ENCODE measurements around the gene FHL2.

Gene FHL2

DNA sequence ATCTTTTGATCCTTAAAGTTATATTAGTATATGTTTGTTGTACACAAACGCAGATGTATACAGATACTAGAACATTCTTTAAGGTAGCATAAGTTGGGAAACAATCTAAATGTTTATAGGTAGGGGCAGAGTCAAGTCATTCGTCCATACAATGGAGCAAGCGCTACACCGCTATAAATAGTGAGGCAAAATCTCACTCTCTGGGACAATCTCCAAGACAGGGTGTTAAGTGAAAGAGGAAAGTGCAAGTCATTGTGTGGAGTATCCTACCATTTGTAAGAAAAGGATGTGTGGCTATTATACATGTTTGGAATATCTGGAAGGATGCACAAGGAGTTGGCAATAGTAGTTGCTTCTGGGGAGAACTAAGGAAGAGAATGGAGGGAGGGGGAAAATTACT lies 16.2 kb upstream of the FHL2 start:
- Histone ChIP-seq H3K27ac (no peak overlapping the region), H3K4me3 (no peak overlapping the region), H3K9ac (ENCODE audit: insufficient read length) (no peak overlapping the region), H3K9me3 (ENCODE audit: low read depth, low read length) (no peaks in the 10 kb centered on the region), H3K36me3 (ENCODE audit: insufficient read depth, low read length) (no peaks in the 10 kb centered on the region)
- DNase-seq (ENCODE audit: low read depth, low spot score): no peak
- TF ChIP-seq FOXP2 (optimal IDR thresholded peaks at IDR 0.05; ENCODE audit: control extremely low read depth, extremely low read length, insufficient read depth) (no peak), POLR2AphosphoS5 (IDR thresholded peaks at IDR 0.05; ENCODE audit: borderline replicate concordance, low read depth, low read length) (no peak), EZH2 (IDR thresholded peaks at IDR 0.05) (no peak)

DNA sequence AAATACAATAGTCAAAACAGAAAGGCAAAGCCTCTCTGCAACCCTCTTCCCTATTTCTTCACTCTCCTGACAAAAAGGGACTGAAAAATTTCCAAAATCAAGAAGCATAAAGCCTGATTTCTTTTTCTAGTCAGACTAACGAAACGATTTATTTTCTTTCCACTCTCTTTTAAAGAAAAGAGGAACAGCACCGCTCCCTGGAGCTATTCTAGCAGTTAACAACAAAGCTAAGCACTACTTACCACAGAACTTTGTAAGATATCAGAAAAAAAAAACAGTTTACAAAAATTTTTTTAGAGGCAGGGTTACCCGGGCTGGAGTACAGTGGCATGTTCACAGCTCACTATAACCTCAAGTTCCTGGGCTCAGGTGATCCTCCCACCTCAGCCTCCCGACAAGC lies 14.4 kb upstream of the FHL2 start:
- H3K27ac ChIP-seq: no peak overlapping the region
- H3K36me3 ChIP-seq (ENCODE audit: insufficient read depth, low read length): no peaks in the 10 kb centered on the region
- TF ChIP-seq POLR2AphosphoS5 (IDR thresholded peaks at IDR 0.05; ENCODE audit: borderline replicate concordance, low read depth, low read length) (no peak), EZH2 (IDR thresholded peaks at IDR 0.05) (no peak), FOXP2 (optimal IDR thresholded peaks at IDR 0.05; ENCODE audit: control extremely low read depth, extremely low read length, insufficient read depth) (no peak)
- H3K9ac ChIP-seq (ENCODE audit: insufficient read length): no peak overlapping the region
- H3K9me3 ChIP-seq (ENCODE audit: low read depth, low read length): no peaks in the 10 kb centered on the region
- no peak for DNase-seq (ENCODE audit: low read depth, low spot score)
- H3K4me3 ChIP-seq: no peak overlapping the region

DNA sequence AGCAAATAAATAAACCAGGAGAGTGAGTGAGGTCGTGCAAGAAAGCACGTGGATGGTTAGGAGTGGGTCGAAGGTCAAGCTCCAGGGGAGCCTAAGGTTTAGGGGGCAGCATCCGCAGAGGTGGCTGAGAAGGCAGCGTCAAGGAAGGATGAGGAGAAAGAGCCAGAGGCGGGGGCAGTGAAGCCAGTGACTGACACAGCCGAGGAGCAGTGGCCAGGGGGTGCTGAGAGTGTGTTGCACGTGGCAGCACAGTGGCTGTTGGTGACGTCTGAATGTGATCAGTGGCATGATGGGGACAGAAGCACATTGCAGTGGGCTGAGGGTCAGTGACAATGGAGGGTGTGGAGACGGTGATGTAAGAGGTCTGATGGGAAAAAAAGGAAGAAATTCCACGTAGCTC lies 13.7 kb upstream of the FHL2 start:
- H3K27ac ChIP-seq: no peak overlapping the region
- no peak overlapping the region for H3K9ac ChIP-seq (ENCODE audit: insufficient read length)
- no peak overlapping the region for H3K4me3 ChIP-seq
- no peaks in the 10 kb centered on the region for H3K36me3 ChIP-seq (ENCODE audit: insufficient read depth, low read length)
- TF ChIP-seq FOXP2 (optimal IDR thresholded peaks at IDR 0.05; ENCODE audit: control extremely low read depth, extremely low read length, insufficient read depth) (no peak), POLR2AphosphoS5 (IDR thresholded peaks at IDR 0.05; ENCODE audit: borderline replicate concordance, low read depth, low read length) (no peak), EZH2 (IDR thresholded peaks at IDR 0.05) (no peak)
- DNase-seq (ENCODE audit: low read depth, low spot score): no peak
- no peaks in the 10 kb centered on the region for H3K9me3 ChIP-seq (ENCODE audit: low read depth, low read length)

DNA sequence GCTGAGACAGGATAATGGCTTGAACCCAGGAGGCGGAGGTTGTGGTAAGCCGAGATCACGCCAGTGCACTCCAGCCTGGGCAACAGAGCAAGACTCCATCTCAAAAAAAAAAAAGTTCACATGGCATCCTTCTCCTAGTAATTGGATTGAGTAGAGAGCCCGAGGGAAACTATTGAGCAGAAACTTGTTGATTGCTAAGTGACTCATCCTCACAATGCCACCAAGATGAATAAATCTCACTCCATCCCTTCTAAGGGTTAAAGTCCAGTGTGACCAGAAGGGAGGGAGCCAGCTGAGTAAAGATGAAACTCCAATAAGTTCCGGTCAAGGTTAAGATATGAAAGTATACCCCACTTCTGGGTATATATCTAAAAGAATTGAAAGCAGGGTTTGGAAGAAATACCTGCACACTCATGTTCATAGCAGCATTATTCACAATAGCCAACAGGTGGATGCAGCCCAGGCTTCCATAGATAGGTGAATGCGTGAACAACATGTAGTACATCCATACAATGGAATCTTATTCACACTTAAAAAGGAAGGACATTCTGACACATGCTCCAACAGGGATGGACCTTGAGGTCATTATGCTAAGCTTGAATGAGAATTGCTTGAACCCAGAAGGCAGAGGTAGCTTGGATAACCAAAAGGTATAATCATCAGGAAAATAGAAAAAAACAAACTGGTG lies 13.0 kb upstream of the FHL2 start:
- Histone ChIP-seq H3K36me3 (ENCODE audit: insufficient read depth, low read length) (no peaks in the 10 kb centered on the region), H3K4me3 (no peak overlapping the region), H3K27ac (no peak overlapping the region), H3K9ac (ENCODE audit: insufficient read length) (no peak overlapping the region), H3K9me3 (ENCODE audit: low read depth, low read length) (no peaks in the 10 kb centered on the region)
- TF ChIP-seq POLR2AphosphoS5 (IDR thresholded peaks at IDR 0.05; ENCODE audit: borderline replicate concordance, low read depth, low read length) (no peak), EZH2 (IDR thresholded peaks at IDR 0.05) (no peak), FOXP2 (optimal IDR thresholded peaks at IDR 0.05; ENCODE audit: control extremely low read depth, extremely low read length, insufficient read depth) (no peak)
- DNase-seq (ENCODE audit: low read depth, low spot score): no peak

DNA sequence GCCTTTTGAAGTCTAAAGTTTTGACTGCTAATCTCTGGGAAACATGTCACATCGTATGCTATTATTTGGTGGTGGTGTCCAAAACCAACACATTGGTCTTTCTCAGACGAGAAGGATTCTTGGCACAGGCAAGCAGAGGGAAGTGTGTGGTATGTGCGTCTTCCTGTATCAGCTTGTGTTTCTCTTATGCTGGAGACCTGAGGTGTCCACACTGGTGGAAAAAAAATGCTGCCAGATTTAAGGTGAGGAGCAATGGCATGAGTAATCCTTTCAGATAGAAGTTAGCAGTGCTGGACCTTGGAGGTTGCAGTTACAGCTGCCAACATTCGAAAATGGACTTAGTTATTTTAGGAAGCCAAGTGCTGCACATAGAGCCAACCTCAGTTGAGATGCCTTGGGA lies 11.7 kb upstream of the FHL2 start:
- TF ChIP-seq EZH2 (IDR thresholded peaks at IDR 0.05): no peak
- TF ChIP-seq POLR2AphosphoS5 (IDR thresholded peaks at IDR 0.05; ENCODE audit: borderline replicate concordance, low read depth, low read length): no peak
- no peak for TF ChIP-seq FOXP2 (optimal IDR thresholded peaks at IDR 0.05; ENCODE audit: control extremely low read depth, extremely low read length, insufficient read depth)
- H3K27ac ChIP-seq: no peak overlapping the region
- H3K4me3 ChIP-seq: no peak overlapping the region
- no peak overlapping the region for H3K9ac ChIP-seq (ENCODE audit: insufficient read length)
- no peaks in the 10 kb centered on the region for H3K9me3 ChIP-seq (ENCODE audit: low read depth, low read length)
- H3K36me3 ChIP-seq (ENCODE audit: insufficient read depth, low read length): no peaks in the 10 kb centered on the region
- DNase-seq (ENCODE audit: low read depth, low spot score): no peak

DNA sequence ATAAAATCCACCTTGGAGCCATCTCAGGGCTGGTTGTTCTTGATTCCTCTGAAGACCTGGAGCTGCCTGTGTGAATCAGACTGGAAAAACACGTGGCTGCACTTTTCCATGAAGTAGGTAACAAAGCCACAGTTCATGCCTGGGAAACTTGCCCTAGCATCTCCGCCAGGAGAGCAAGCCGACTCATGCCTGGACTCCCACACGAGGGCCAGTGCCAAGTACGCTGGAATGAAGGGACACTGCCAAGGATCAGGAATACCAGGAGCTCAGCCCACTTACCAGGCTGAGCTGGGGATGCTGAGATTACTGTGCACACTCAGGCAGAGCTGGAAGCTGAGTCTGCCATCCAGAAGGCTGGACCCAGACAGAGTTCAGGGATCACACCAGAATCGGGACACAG lies 10.9 kb upstream of the FHL2 start:
- no peak for DNase-seq (ENCODE audit: low read depth, low spot score)
- TF ChIP-seq FOXP2 (optimal IDR thresholded peaks at IDR 0.05; ENCODE audit: control extremely low read depth, extremely low read length, insufficient read depth) (no peak), POLR2AphosphoS5 (IDR thresholded peaks at IDR 0.05; ENCODE audit: borderline replicate concordance, low read depth, low read length) (no peak), EZH2 (IDR thresholded peaks at IDR 0.05) (no peak)
- Histone ChIP-seq H3K9me3 (ENCODE audit: low read depth, low read length) (no peaks in the 10 kb centered on the region), H3K9ac (ENCODE audit: insufficient read length) (no peak overlapping the region), H3K27ac (no peak overlapping the region), H3K36me3 (ENCODE audit: insufficient read depth, low read length) (no peaks in the 10 kb centered on the region), H3K4me3 (no peak overlapping the region)

DNA sequence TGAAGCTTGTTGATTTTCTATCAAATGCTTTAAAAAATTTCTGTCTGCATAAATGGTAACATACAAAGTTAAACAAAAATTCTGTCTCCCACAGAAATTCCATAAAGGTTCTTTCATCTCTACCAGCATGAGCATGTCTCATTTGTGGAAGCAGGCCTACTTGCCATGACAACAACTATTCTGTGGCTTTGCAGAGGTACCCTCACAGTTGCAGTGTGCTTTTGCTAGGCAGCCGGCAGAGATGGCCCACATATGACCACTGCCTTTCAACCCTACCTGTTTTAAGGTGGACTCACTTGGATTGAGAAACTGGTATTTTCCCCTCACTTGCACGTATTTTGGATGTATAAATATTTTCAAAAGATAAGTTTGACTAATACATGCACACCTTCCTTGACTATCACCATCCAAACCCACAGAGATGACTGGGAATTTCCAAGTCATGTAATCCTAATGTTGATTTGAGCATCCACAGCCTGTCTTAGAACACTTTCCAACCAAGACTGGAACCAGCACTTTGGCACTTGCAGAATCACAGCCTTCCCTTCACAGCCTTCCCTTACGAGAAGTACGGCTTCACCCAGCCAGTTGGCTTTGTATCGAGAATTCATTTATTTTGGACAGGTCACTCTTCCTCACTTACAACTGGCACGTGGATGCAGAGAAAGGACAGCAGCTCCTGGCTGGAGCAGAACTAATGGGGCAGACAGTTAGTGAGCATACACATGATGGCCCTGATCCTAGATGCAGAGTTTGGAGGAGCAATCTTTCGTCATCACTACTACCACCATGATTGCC lies 9.3 kb upstream of the FHL2 start:
- Histone ChIP-seq H3K9ac (ENCODE audit: insufficient read length) (no peak overlapping the region), H3K9me3 (ENCODE audit: low read depth, low read length) (no peaks in the 10 kb centered on the region), H3K36me3 (ENCODE audit: insufficient read depth, low read length) (no peaks in the 10 kb centered on the region), H3K4me3 (no peak overlapping the region), H3K27ac (no peak overlapping the region)
- TF ChIP-seq FOXP2 (optimal IDR thresholded peaks at IDR 0.05; ENCODE audit: control extremely low read depth, extremely low read length, insufficient read depth) (no peak), POLR2AphosphoS5 (IDR thresholded peaks at IDR 0.05; ENCODE audit: borderline replicate concordance, low read depth, low read length) (no peak), EZH2 (IDR thresholded peaks at IDR 0.05) (no peak)
- DNase-seq (ENCODE audit: low read depth, low spot score): no peak

DNA sequence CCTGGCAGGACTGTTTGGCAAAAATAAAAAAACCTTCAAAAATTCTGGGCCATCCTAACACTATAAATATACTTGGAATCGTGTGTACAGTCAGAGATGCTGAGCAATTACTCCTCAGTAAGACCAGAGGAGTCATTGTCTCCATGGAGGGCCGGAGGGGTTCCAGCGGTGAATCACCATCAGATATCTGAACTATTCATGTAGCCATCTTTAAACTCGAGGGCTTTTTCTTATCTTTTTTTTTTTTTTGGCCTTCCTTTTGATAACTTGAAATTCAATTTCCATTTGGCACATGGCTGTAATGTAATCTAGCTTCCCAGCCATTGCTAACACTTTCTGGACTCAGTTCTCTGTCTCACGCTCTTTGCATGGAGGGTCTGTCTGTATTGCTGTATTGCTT lies 7.4 kb upstream of the FHL2 start:
- no peak overlapping the region for H3K27ac ChIP-seq

More for the DNA sequence above, 7.4 kb upstream of the FHL2 start:
- Histone ChIP-seq H3K9ac (ENCODE audit: insufficient read length) (no peak overlapping the region), H3K36me3 (ENCODE audit: insufficient read depth, low read length) (no peaks in the 10 kb centered on the region), H3K4me3 (no peak overlapping the region), H3K9me3 (ENCODE audit: low read depth, low read length) (no peaks in the 10 kb centered on the region)
- DNase-seq (ENCODE audit: low read depth, low spot score): no peak
- TF ChIP-seq EZH2 (IDR thresholded peaks at IDR 0.05) (no peak), POLR2AphosphoS5 (IDR thresholded peaks at IDR 0.05; ENCODE audit: borderline replicate concordance, low read depth, low read length) (no peak), FOXP2 (optimal IDR thresholded peaks at IDR 0.05; ENCODE audit: control extremely low read depth, extremely low read length, insufficient read depth) (no peak)
